Esophagus squamous epithelium (tissue), 4 donors: Measurements from ENCODE around the gene ITSN2.

Source experiments
- POLR2A ChIP-seq, 4 donors: fragments of 450-650 bp; IDR thresholded peaks; one replicate each; pipeline ENCODE4 v1.6.1; 2017; ENCODE audit warnings: antibody characterized with exemption in 4 of 4, mild to moderate bottlenecking in 4 of 4, moderate library complexity in 3 of 4
- TF ChIP-seq, protein P1 (sequence below), 6 experiments: fragments of 450-650 bp in 4 of 6; fragments of 200-600 bp in 2 of 6; sonication (generic) in 2 of 6; IDR thresholded peaks; one replicate each; pipeline ENCODE4 v1.5.1; 2016 to 2019; ENCODE audit warnings: antibody characterized with exemption in 6 of 6, mild to moderate bottlenecking in 4 of 6, moderate library complexity in 4 of 6

DNA sequence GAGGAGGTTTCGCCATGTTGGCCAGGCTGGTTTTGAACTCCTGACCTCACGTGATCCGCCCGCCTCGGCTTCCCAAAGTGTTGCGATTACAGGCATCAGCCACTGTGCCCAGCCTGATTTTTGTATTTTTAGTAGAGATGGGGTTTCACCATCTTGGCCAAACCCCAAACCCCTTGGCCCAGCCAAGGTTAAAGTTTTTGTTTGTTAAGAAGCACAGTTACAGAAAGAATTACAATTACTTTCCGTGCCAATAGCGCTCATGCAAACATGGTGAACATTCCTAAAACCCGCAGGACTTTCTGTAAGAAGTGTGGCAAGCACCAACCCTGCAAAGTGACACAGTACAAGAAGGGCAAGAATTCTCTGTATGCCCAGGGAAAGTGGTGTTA is 26.1 kb downstream of the ITSN2 start:
- TF ChIP-seq, protein P1, sequence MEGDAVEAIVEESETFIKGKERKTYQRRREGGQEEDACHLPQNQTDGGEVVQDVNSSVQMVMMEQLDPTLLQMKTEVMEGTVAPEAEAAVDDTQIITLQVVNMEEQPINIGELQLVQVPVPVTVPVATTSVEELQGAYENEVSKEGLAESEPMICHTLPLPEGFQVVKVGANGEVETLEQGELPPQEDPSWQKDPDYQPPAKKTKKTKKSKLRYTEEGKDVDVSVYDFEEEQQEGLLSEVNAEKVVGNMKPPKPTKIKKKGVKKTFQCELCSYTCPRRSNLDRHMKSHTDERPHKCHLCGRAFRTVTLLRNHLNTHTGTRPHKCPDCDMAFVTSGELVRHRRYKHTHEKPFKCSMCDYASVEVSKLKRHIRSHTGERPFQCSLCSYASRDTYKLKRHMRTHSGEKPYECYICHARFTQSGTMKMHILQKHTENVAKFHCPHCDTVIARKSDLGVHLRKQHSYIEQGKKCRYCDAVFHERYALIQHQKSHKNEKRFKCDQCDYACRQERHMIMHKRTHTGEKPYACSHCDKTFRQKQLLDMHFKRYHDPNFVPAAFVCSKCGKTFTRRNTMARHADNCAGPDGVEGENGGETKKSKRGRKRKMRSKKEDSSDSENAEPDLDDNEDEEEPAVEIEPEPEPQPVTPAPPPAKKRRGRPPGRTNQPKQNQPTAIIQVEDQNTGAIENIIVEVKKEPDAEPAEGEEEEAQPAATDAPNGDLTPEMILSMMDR (IDR thresholded peaks at IDR 0.05) = no peak
- no peak for TF ChIP-seq POLR2A (IDR thresholded peaks at IDR 0.05)
